Measurements from ENCODE around the gene NEXN.

NEXN gene

GRCh38 chr1:77888081-77888780, at the start of gene NEXN:
TSS of gene NEXN (plus strand) at chr1:77888624. CDS start at chr1:77916107, 27,483 bp downstream.
- H3K9me3 Mint-ChIP-seq, result no peaks in the 10 kb centered on the region
- H3K4me1 Mint-ChIP-seq (ENCODE audit: low read depth), result peaks cover 4% of the 10 kb centered on the region
- peaks cover 25% of the 10 kb centered on the region for H3K27me3 Mint-ChIP-seq
- H3K36me3 Mint-ChIP-seq (ENCODE audit: low read depth), result peaks cover 7% of the 10 kb centered on the region
- H3K4me3 Mint-ChIP-seq, result peak within 1 kb of the TSS; percentile 75
- no peak within 1 kb of the TSS for H3K27ac Mint-ChIP-seq

GRCh38 chr1:77841574-77841973, 46.9 kb upstream of the NEXN start:
- H3K4me1 Mint-ChIP-seq (ENCODE audit: low read depth), result peaks cover 3% of the 10 kb centered on the region
- H3K9me3 Mint-ChIP-seq, result no peaks in the 10 kb centered on the region
- H3K36me3 Mint-ChIP-seq (ENCODE audit: low read depth), result peaks cover 15% of the 10 kb centered on the region
- no peaks in the 10 kb centered on the region for H3K27me3 Mint-ChIP-seq
- no peak overlapping the region for H3K27ac Mint-ChIP-seq
- H3K4me3 Mint-ChIP-seq, result no peak overlapping the region

GRCh38 chr1:77845951-77846350, 42.5 kb upstream of the NEXN start:
- no peak overlapping the region for H3K4me3 Mint-ChIP-seq
- no peaks in the 10 kb centered on the region for H3K27me3 Mint-ChIP-seq
- peaks cover 26% of the 10 kb centered on the region for H3K36me3 Mint-ChIP-seq (ENCODE audit: low read depth)
- H3K9me3 Mint-ChIP-seq, result no peaks in the 10 kb centered on the region
- H3K27ac Mint-ChIP-seq, result no peak overlapping the region
- peaks cover 7% of the 10 kb centered on the region for H3K4me1 Mint-ChIP-seq (ENCODE audit: low read depth)

- peaks cover 7% of the 10 kb centered on the region for H3K4me1 Mint-ChIP-seq (ENCODE audit: low read depth)
- no peaks in the 10 kb centered on the region for H3K9me3 Mint-ChIP-seq
- no peak overlapping the region for H3K4me3 Mint-ChIP-seq
- peaks cover 20% of the 10 kb centered on the region for H3K36me3 Mint-ChIP-seq (ENCODE audit: low read depth)
- H3K27ac Mint-ChIP-seq, result no peak overlapping the region
- no peaks in the 10 kb centered on the region for H3K27me3 Mint-ChIP-seq
These were observed 41.5 kb upstream of the NEXN start for GRCh38 chr1:77846966-77847365.

GRCh38 chr1:77847621-77848080, 40.8 kb upstream of the NEXN start:
- Mint-ChIP-seq H3K36me3 (ENCODE audit: low read depth) (peaks cover 20% of the 10 kb centered on the region), H3K9me3 (no peaks in the 10 kb centered on the region), H3K4me1 (ENCODE audit: low read depth) (peaks cover 7% of the 10 kb centered on the region)

GRCh38 chr1:77850082-77850481, 38.3 kb upstream of the NEXN start:
- H3K4me3 Mint-ChIP-seq, result no peak overlapping the region
- H3K27ac Mint-ChIP-seq, result no peak overlapping the region
- H3K36me3 Mint-ChIP-seq (ENCODE audit: low read depth), result peaks cover 36% of the 10 kb centered on the region
- peaks cover 7% of the 10 kb centered on the region for H3K4me1 Mint-ChIP-seq (ENCODE audit: low read depth)
- H3K9me3 Mint-ChIP-seq, result peaks cover 6% of the 10 kb centered on the region
- no peaks in the 10 kb centered on the region for H3K27me3 Mint-ChIP-seq

More at GRCh38 chr1:77847621-77848080, 40.8 kb upstream of the NEXN start:
- H3K27me3 Mint-ChIP-seq, result no peaks in the 10 kb centered on the region
- H3K27ac Mint-ChIP-seq, result no peak overlapping the region
- H3K4me3 Mint-ChIP-seq, result no peak overlapping the region

GRCh38 chr1:77857552-77857951, 30.9 kb upstream of the NEXN start:
- H3K27me3 Mint-ChIP-seq, result no peaks in the 10 kb centered on the region
- no peak overlapping the region for H3K4me3 Mint-ChIP-seq
- H3K36me3 Mint-ChIP-seq (ENCODE audit: low read depth), result peaks cover 66% of the 10 kb centered on the region
- H3K27ac Mint-ChIP-seq, result no peak overlapping the region
- H3K9me3 Mint-ChIP-seq, result peaks cover 16% of the 10 kb centered on the region
- H3K4me1 Mint-ChIP-seq (ENCODE audit: low read depth), result peaks cover 8% of the 10 kb centered on the region

- Mint-ChIP-seq H3K36me3 (ENCODE audit: low read depth) (peaks cover 68% of the 10 kb centered on the region), H3K27me3 (no peaks in the 10 kb centered on the region), H3K4me1 (ENCODE audit: low read depth) (peaks cover 8% of the 10 kb centered on the region), H3K4me3 (no peak overlapping the region), H3K27ac (no peak overlapping the region), H3K9me3 (peaks cover 16% of the 10 kb centered on the region)
These were observed 29.7 kb upstream of the NEXN start for GRCh38 chr1:77858725-77859124.

- Mint-ChIP-seq H3K4me3 (no peak overlapping the region), H3K36me3 (ENCODE audit: low read depth) (peaks cover 63% of the 10 kb centered on the region), H3K27me3 (no peaks in the 10 kb centered on the region), H3K4me1 (ENCODE audit: low read depth) (peaks cover 8% of the 10 kb centered on the region), H3K9me3 (peaks cover 16% of the 10 kb centered on the region), H3K27ac (no peak overlapping the region)
These were observed 29.2 kb upstream of the NEXN start for GRCh38 chr1:77859248-77859647.

- no peaks in the 10 kb centered on the region for H3K27me3 Mint-ChIP-seq
- peaks cover 38% of the 10 kb centered on the region for H3K36me3 Mint-ChIP-seq (ENCODE audit: low read depth)
- H3K9me3 Mint-ChIP-seq, result no peaks in the 10 kb centered on the region
- H3K4me3 Mint-ChIP-seq, result no peak overlapping the region
- H3K27ac Mint-ChIP-seq, result no peak overlapping the region
- no peaks in the 10 kb centered on the region for H3K4me1 Mint-ChIP-seq (ENCODE audit: low read depth)
These were observed 22.1 kb upstream of the NEXN start for GRCh38 chr1:77866296-77866695.

GRCh38 chr1:77872645-77873044, 15.8 kb upstream of the NEXN start:
- H3K36me3 Mint-ChIP-seq (ENCODE audit: low read depth), result peaks cover 26% of the 10 kb centered on the region
- no peaks in the 10 kb centered on the region for H3K27me3 Mint-ChIP-seq
- no peak overlapping the region for H3K27ac Mint-ChIP-seq
- no peaks in the 10 kb centered on the region for H3K9me3 Mint-ChIP-seq
- no peak overlapping the region for H3K4me3 Mint-ChIP-seq
- H3K4me1 Mint-ChIP-seq (ENCODE audit: low read depth), result no peaks in the 10 kb centered on the region

GRCh38 chr1:77873461-77873860, 15.0 kb upstream of the NEXN start:
- no peak overlapping the region for H3K4me3 Mint-ChIP-seq
- H3K36me3 Mint-ChIP-seq (ENCODE audit: low read depth), result peaks cover 23% of the 10 kb centered on the region
- no peak overlapping the region for H3K27ac Mint-ChIP-seq
- no peaks in the 10 kb centered on the region for H3K9me3 Mint-ChIP-seq
- H3K27me3 Mint-ChIP-seq, result no peaks in the 10 kb centered on the region
- H3K4me1 Mint-ChIP-seq (ENCODE audit: low read depth), result no peaks in the 10 kb centered on the region

GRCh38 chr1:77874804-77875445, 13.5 kb upstream of the NEXN start:
- Mint-ChIP-seq H3K4me3 (no peak overlapping the region), H3K36me3 (ENCODE audit: low read depth) (peaks cover 21% of the 10 kb centered on the region), H3K4me1 (ENCODE audit: low read depth) (no peaks in the 10 kb centered on the region), H3K27me3 (no peaks in the 10 kb centered on the region), H3K9me3 (no peaks in the 10 kb centered on the region), H3K27ac (no peak overlapping the region)

GRCh38 chr1:77876884-77877283, 11.5 kb upstream of the NEXN start:
- Mint-ChIP-seq H3K27me3 (no peaks in the 10 kb centered on the region), H3K36me3 (ENCODE audit: low read depth) (peaks cover 21% of the 10 kb centered on the region), H3K9me3 (no peaks in the 10 kb centered on the region), H3K27ac (no peak overlapping the region), H3K4me1 (ENCODE audit: low read depth) (peaks cover 5% of the 10 kb centered on the region), H3K4me3 (no peak overlapping the region)

GRCh38 chr1:77881061-77881460, 7.4 kb upstream of the NEXN start:
- Mint-ChIP-seq H3K4me1 (ENCODE audit: low read depth) (peaks cover 5% of the 10 kb centered on the region), H3K9me3 (no peaks in the 10 kb centered on the region), H3K27me3 (peaks cover 6% of the 10 kb centered on the region), H3K4me3 (no peak overlapping the region), H3K27ac (no peak overlapping the region), H3K36me3 (ENCODE audit: low read depth) (peaks cover 16% of the 10 kb centered on the region)

Measured in stimulated activated naive CD8-positive, alpha-beta T cell treated with anti-CD3 and anti-CD28 coated beads, Interleukin-15, Interleukin-2, amounts not matched to agents 100 ng/mL and 50 ng/mL, for 24 hours (primary cell).